ENCODE measurements around the gene DPH6.

DPH6 gene

GRCh38 chr15:35540885-35541284 is 5.1 kb downstream of the DPH6 start:
- no peak for DNase-seq (ENCODE audit: low read depth)

- no peak for DNase-seq (ENCODE audit: low read depth)
Measured at GRCh38 chr15:35540021-35540420, 5.9 kb downstream of the DPH6 start.

GRCh38 chr15:35535365-35535916 is 10.5 kb downstream of the DPH6 start:
- no peak for DNase-seq (ENCODE audit: low read depth)

- DNase-seq (ENCODE audit: low read depth) = no peak
Measured at GRCh38 chr15:35533130-35534110, 12.5 kb downstream of the DPH6 start.

GRCh38 chr15:35530698-35531097 is 15.3 kb downstream of the DPH6 start:
- DNase-seq (ENCODE audit: low read depth) = no peak

GRCh38 chr15:35529784-35530183 is 16.2 kb downstream of the DPH6 start:
- no peak for DNase-seq (ENCODE audit: low read depth)

GRCh38 chr15:35522061-35522460 is 23.9 kb downstream of the DPH6 start:
- no peak for DNase-seq (ENCODE audit: low read depth)

GRCh38 chr15:35519541-35520149 is 26.3 kb downstream of the DPH6 start:
- DNase-seq (ENCODE audit: low read depth) = no peak

- DNase-seq (ENCODE audit: low read depth) = no peak
Measured at GRCh38 chr15:35519052-35519451, 26.9 kb downstream of the DPH6 start.

GRCh38 chr15:35514759-35515158 is 31.2 kb downstream of the DPH6 start:
- no peak for DNase-seq (ENCODE audit: low read depth)

- DNase-seq (ENCODE audit: low read depth) = no peak
Measured at GRCh38 chr15:35507932-35508638, 37.9 kb downstream of the DPH6 start.

GRCh38 chr15:35506272-35506870 is 39.6 kb downstream of the DPH6 start:
- no peak for DNase-seq (ENCODE audit: low read depth)

- DNase-seq (ENCODE audit: low read depth) = no peak
Measured at GRCh38 chr15:35505809-35506208, 40.2 kb downstream of the DPH6 start.

- no peak for DNase-seq (ENCODE audit: low read depth)
Measured at GRCh38 chr15:35505141-35505540, 40.8 kb downstream of the DPH6 start.

GRCh38 chr15:35499723-35500122 is 46.2 kb downstream of the DPH6 start:
- no peak for DNase-seq (ENCODE audit: low read depth)

GRCh38 chr15:35496585-35496984 is 49.4 kb downstream of the DPH6 start:
- DNase-seq (ENCODE audit: low read depth) = no peak

GRCh38 chr15:35495080-35495479 is 50.9 kb downstream of the DPH6 start:
- DNase-seq (ENCODE audit: low read depth) = no peak

- no peak for DNase-seq (ENCODE audit: low read depth)
Measured at GRCh38 chr15:35491999-35492398, 54.0 kb downstream of the DPH6 start.

- no peak for DNase-seq (ENCODE audit: low read depth)
Measured at GRCh38 chr15:35491173-35491572, 54.8 kb downstream of the DPH6 start.

GRCh38 chr15:35490511-35490910 is 55.5 kb downstream of the DPH6 start:
- no peak for DNase-seq (ENCODE audit: low read depth)

GRCh38 chr15:35487417-35487816 is 58.5 kb downstream of the DPH6 start:
- DNase-seq (ENCODE audit: low read depth) = no peak

- DNase-seq (ENCODE audit: low read depth) = no peak
Measured at GRCh38 chr15:35486296-35486695, 59.7 kb downstream of the DPH6 start.
